ENCODE data around the gene NAA50. TPM values are rescaled to one million over a fixed set of nuclear protein-coding genes. Genes with fewer than 3 reads are reported as not detected.

Gene NAA50
- total RNA-seq, 1 experiment from 2014 or later = 217 TPM

DNA sequence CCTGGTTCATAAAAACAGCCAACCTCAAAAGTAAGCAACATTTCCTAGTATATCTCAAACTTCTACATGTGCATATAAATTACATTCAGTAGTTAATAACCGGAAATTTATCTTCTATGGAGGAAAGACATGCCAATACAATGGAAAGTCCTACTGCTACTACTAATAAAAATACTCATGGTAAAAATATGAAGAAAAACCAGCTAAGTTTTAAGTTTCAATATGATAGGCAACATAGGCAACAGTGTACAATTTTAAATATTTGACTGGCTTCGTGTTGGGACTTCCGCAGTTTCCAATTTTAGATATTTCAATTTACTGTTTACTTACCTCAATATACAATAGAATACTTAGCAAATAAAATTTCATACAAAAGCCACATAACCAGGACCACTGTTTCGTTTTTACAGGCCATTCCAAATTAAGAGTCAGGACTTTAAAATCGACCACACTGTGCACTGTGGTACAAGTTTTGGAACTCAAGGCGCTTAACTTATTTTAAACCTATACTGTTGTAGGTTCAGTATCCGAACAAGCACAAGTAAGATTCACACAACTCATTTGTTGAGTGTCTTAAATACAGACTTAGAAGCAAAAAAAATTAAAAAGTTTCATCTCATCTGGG lies 2.9 kb downstream of the NAA50 start:
- DNase-seq (ENCODE audit: low spot score) = no peak

DNA sequence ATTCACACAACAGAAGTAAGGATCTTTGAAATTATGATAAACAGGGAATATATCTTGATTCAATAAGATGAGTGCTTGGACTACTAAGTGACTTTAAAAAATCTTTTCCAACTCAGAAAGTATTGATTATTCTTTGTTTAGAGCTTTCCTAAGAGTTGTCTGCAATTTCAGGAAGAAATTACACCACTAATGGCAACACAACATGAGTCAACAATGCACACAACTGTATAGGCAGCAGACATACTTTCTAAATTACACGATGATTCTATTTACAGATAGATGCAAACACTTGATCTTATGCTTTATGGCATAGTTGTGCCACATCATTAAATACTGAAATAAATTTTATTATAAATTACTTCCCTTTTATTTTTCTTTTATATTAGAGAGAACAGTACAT lies 4.4 kb downstream of the NAA50 start:
- DNase-seq (ENCODE audit: low spot score) = no peak

GRCh38 chr3:113741086-113741485 lies 5.0 kb downstream of the NAA50 start:
- no peak for DNase-seq (ENCODE audit: low spot score)

DNA sequence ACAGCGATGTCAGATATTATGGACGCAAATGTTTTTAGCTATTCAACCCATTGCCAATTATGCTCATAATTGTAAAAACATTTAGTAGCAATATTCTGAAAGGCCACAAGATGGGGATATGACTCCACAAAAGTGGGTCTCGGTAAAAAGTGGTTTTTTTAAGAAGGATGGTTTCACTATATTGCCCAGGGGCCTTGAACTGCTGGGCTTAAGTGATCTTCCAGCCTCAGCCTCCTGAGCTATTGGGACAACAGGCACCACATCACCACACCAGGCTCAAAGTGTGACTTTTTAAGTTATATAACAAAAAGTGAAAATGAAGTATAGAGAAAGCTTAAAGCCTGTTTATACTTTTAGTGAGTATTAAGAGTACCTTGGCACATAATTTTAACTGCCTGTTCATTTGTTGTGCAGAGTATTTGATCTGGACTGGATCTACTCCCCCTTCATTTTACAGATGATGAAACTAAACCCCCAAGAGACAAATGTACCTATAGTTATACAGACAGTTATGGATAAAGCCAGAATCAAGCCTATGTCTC lies 9.4 kb downstream of the NAA50 start:
- peak; percentile 42 for DNase-seq (ENCODE audit: low spot score)

DNA sequence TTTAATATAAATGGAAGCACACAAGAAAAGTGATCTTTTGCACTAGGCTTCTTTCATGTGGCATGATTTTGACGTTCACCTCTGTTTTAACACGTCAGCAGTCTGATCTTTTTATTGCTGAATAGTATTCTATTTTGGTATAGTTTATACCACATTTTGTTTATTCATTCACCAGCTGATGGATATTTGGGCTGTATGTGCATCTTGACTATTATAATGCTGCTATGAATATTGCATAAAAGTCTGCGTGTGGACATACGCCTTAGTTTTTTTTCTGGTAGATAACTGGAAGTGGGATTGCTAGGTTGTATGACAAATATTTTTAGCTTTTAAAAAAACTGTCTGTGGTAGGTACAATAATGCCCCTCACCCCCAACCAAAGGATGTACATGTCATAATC lies 14.4 kb downstream of the NAA50 start:
- DNase-seq (ENCODE audit: low spot score) = no peak

DNA sequence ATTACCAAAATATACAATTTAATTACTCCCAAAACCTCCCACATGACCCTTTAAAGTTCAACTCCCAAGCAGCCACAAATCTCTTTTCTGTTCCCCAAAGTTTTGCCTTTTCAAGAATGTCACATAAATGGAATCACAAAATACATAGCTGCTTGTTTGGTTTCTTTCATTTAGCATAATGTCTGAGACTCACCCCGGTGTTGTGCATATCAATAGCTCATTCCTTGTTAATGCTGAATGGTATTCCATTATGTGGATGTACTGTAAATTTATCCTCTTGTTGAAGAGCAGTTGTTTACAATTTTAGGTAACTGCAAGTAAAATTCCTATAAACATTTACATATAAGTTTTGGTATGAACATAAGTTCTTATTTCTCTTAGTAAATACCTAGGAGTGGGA lies 15.5 kb downstream of the NAA50 start:
- no peak for DNase-seq (ENCODE audit: low spot score)

DNA sequence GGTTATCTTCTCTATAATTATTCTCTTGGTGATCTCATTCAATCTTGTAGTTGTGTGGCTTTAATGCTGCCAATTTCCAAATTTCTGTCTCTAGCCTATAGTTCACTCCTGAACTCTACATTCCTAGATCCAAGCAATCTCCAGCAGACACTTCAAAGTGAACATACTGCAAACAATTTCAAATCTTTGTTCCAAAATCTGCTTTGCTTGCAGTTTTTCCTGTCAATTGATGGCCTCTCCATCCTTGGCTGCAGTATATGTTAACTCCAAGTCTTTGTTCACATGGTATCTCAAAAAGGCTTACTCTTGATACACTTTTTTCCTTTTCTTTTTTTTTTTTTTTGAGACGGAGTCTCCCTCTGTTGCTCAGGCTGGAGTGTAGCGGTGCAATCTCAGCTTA lies 17.4 kb downstream of the NAA50 start:
- DNase-seq (ENCODE audit: low spot score) = no peak

DNA sequence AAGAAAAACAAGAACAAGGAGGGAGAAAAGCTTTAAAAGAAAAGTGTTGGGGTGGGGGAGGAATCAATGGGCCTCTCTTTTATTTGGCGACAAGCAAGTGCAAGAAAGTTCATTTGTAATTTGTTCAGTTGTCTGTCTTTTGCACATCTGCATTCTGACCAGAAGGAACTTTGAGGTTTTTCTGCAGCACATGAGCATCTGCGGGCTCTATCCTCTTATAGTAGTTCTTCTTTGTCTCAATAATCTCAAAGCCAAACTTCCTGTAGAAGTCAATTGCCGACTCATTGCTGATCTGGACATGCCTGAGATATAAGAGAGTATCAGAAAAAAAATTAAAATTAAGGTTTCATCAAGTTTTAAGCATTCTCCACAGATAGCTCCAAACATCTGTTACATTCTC lies 24.4 kb downstream of the NAA50 start:
- DNase-seq (ENCODE audit: low spot score) = no peak

GRCh38 chr3:113719758-113720157 lies 26.3 kb downstream of the NAA50 start:
- no peak for DNase-seq (ENCODE audit: low spot score)

GRCh38 chr3:113719294-113719693 lies 26.8 kb downstream of the NAA50 start:
- DNase-seq (ENCODE audit: low spot score) = no peak

- DNase-seq (ENCODE audit: low spot score) = no peak
Observed at GRCh38 chr3:113717818-113718217, 28.2 kb downstream of the NAA50 start.

DNA sequence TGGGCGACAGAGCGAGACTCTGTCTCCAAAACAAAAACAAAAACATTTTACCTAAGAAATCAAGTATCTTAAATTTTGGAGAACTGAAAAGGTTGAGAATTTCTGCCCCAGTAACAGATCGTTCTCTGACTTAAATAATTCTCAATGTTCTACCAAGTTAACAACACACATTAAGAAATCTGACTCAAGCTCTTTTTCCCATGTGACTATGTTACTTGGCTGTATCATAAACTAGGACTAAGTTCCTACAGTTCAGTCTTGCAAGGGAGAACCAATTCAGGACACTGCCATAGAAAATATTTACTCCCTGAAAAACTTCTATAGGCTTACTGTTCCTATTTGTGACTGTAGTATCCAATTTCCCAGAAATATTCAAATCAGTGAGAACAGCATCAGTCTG lies 28.7 kb downstream of the NAA50 start:
- DNase-seq (ENCODE audit: low spot score) = no peak

DNA sequence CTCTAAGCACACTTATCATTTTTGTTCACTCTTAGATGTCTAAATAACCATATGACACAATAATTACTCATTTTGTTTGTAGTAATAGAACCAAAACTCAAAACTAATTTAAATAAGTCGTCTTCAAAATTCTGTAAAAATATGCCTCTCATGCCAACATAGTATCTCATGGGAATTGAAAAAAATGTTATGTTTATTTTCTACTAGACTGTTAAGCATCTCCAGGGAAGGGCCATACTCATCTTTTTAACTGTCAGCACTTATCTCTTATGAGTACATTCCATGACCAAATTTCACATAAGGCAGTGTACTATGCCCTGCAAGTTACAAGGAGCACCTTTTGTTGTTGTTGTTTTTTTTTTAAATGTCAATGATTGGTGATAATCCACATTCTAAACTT lies 31.3 kb downstream of the NAA50 start:
- no peak for DNase-seq (ENCODE audit: low spot score)

- DNase-seq (ENCODE audit: low spot score) = no peak
Observed at GRCh38 chr3:113712129-113712528, 33.9 kb downstream of the NAA50 start.

DNA sequence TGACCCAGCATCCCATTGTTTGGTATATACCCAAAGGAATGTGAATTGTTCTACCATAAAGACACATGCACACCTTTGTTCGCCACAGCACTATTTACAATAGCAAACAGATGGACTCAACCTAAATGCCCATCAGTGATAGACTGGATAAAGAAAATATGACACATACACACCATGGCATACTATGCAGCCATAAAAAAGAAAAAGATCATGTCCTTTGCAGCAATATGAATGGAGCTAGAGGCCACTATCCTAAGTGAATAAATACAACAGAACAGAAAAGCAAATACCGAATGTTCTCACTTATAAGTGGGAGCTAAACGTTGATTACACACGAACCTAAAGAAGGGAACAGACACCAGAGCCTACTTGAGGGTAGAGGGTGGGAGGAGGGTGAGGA lies 38.2 kb downstream of the NAA50 start:
- no peak for DNase-seq (ENCODE audit: low spot score)

DNA sequence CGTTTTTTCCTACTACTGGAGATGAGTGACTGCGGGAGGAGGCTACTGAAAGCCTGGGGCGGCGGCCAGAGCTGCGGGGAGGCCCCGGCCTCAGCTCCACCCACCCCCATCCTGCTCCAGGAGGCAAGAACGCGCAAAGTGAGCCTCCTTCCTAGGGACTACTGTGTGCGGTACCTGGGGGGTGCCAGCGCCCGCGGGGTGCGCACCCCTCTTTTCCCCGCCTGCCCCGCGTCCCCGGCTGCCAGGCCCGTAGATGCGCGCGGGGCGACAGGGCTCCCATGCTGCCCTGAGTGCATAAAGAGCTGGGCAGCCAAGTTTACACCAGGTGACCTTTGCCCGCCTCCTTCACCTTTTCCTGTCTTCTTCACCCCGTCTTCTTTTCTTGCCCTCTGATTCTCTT lies 47.1 kb downstream of the NAA50 start:
- no peak for DNase-seq (ENCODE audit: low spot score)

DNA sequence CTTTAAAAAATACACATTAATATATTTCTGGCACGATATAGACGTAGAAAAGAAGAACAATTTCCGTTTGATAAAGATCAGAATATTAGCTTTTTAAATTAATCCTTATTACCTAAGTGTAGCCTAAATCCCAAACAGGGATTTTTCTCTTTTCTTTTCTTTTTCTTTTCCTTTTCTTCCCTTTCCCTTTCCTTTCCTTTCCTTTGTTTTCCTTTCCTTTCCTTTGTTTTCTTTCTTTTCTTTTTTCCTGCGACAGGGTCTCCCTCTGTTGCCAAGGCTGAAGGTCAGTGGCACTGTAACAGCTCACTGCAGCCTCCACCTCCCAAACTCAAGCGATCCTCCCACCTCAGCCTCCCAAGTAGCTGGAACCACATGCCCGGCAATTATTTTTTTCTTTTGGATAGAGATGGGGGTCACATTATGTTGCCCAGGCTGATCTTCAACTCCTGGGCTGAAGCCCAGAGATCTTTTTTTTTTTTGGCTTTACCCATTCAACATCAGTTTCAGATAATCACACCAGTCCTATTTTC lies 47.8 kb downstream of the NAA50 start:
- no peak for DNase-seq (ENCODE audit: low spot score)

DNA sequence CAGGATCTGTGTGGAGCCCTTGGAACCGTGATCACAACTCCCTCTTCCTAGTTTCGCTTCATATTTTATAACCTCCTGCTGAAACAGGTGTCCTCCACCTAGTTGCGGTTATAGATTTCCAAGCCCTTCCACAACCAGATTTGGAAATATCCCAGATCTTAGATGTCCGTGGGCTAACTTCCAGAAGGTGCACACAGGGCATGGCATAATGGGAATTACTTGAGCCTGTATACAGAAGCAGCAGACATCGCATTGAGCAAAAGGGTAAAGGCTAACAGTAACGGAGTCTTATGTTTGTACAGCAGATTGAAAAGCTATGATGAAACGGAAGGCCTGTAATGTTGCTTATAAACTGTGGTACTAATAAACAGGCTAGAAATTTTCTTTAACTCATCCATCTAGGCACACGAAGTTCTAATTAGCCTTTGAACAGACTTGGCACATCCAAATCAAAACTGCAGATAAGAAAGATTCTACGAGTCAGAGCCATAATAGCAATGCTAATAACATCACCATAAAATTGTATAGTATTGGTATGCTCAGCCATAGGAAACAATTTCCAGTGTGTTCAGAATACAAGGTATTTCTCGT lies 48.5 kb downstream of the NAA50 start:
- DNase-seq (ENCODE audit: low spot score) = no peak

- DNase-seq (ENCODE audit: low spot score) = peak; percentile 99
Observed at GRCh38 chr3:113696658-113697499, 49.2 kb downstream of the NAA50 start.

GRCh38 chr3:113695786-113696645 lies 50.0 kb downstream of the NAA50 start, which contains the start of gene USF3:
USF3 (minus strand) TSS chr3:113696642; CDS start chr3:113674878, 21,764 bp downstream.
- DNase-seq (ENCODE audit: low spot score) = peak; percentile 49

DNA sequence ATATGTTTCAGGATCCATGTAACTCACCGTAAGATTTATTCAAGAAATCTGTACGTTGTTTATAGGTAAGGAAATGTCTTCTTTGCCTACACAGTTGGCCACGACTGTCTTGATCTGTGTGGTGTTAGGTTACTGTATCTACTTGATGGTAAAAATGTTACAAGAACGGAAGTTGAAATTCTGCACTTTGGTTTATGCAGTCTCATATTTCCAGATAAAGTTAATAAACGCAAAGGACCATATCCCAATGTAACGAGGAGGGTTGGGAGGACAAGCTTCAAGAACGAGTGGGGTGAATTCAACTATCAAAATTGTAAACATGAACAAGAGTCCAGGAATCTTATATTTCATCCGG lies 50.6 kb downstream of the NAA50 start:
- DNase-seq (ENCODE audit: low spot score) = no peak

- no peak for DNase-seq (ENCODE audit: low spot score)
Observed at GRCh38 chr3:113690482-113690881, 55.6 kb downstream of the NAA50 start.
